HG03025 (cell line): Measurements from ENCODE around the gene TSPAN2.

Experiments
- ATAC-seq: cut with Tn5 transposase; IDR thresholded peaks from one replicate; pipeline ENCODE4 v1.9.1; 2021; ENCODE audit warnings: mild to moderate bottlenecking, moderate library complexity; ENCODE audit not compliant: unreplicated experiment, low FRiP score

TSPAN2 gene

GRCh38 chr1:115077286-115077983 lies 11.9 kb downstream of the TSPAN2 start:
- ATAC-seq, result no peak

GRCh38 chr1:115076384-115076915 lies 12.9 kb downstream of the TSPAN2 start:
- ATAC-seq, result no peak

DNA sequence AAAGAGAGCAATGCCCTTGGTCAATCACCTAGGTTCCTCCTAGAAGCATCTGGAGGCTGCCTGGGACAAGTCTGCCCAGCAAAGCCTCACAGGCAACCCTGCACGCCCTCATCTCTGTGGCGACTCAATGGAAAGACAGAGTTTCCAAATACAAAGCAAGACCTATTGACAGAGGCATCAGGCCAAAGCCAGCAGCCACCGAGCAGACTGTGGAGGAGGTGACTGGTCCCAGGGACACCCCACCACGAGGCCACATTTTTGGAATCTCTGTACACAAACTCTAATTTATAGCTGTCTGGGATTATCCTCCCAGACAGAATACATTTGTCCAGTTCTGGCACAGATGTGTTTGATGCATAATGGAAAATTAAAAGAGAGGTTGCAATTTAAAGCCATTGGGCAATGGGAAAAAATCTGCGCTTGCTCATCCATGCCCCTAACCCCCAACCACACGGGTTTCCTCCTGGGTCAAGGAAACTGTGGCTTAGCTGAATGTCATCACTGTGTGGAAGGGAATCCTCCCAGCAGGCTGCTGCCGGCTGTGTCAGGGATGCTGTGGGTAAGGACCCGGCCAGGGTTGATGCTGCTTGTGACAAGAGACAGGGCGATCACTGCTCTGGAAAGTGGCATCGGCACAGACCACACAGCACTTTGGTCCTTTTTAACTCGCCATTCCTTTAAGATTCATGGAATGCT lies 14.3 kb downstream of the TSPAN2 start:
- ATAC-seq, result no peak

GRCh38 chr1:115073298-115074087 lies 15.8 kb downstream of the TSPAN2 start:
- no peak for ATAC-seq

DNA sequence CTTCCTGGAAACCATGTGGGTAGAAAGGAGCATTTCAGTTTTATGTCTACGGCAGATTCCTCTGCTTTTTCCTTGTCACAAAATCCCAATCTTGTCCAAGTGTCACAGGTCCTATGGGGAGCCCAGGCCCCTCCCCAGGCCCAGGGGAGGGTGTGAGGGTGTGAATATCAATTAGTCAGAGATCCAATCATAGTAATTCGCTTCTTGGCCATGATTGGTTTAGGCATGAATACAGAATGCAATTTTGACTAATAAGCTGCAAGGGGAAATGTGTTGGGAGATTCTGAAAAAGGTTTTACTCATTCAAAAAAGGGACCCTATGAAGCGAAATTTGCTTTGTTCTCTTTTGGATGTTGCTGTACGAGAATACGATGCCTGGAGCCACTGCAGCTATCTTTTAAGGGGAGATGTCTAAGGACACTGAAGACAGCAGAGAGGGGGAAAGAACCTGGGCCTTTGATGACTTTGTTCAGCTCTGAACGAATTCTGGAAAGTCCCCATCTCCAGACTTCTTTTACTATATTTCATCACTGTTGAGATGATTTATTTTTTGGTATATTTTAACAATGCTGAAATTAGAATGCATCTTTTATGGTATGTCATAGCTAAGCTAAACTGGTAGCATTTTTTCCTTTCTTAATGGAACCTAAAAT lies 18.2 kb downstream of the TSPAN2 start:
- no peak for ATAC-seq

DNA sequence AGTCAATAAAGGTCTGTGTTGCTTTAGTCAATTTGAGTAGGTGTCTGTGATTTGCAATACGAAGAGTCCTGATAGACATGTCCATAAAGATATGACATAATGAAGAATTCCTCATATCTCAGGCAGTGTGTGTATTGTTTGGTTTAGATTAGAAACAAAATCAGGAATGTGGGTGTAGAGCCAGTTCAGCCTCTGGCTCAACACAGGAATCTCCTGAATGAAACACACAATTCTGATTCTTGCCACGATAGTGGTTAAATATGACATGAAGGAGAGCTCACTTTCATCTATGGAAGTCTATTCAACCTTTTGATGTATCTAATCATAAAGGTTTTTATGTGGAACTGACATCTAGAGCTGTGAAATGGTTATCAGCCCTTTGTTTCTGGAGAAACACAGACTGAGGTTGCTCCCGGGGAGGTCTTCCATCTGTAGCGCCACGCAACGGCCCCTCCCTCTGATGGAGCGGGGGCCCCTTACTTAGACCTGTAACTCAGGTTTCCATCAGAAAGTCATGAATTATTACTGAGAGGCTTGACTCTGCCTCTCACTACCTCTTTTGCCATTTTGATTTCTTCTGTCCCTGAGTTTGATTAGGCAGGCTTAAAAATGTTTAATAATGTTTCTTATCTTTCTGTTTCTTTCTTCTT lies 19.5 kb downstream of the TSPAN2 start:
- ATAC-seq, result no peak

DNA sequence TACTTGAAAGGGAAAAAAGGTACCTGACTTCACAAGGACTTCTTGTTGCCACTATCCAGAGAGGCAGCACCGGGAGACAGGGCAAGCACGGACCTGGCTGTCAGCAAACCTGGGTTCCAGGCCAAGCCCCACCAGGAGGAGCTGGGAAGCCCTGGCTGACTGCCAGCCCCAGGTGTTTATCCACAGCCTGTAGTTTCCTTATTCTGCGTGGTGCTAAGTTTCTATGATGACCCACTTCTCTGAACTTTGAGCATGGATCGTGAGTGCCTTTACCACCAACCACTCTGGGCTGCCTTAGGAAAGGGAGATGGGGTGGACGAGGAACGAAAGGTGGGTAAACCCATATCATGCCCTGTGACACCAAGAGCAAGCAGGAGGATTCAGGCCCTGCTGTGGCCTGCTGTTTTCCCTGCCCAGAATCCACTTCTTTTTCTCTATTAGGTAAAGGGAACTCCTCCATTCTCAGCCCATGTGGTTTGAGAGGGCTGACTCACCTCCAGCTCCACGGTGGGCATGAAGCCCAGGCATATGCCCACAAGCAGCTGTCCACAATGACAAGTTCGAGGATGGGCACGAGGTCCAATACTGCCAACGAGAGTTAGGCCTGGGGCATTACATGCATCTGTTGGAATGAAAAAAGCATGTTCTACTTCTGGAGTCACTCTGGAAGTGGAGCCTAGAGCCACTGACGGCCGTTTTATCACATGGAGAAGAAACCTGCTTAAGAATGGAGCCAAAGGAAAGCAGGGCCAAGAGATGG lies 20.3 kb downstream of the TSPAN2 start:
- no peak for ATAC-seq

DNA sequence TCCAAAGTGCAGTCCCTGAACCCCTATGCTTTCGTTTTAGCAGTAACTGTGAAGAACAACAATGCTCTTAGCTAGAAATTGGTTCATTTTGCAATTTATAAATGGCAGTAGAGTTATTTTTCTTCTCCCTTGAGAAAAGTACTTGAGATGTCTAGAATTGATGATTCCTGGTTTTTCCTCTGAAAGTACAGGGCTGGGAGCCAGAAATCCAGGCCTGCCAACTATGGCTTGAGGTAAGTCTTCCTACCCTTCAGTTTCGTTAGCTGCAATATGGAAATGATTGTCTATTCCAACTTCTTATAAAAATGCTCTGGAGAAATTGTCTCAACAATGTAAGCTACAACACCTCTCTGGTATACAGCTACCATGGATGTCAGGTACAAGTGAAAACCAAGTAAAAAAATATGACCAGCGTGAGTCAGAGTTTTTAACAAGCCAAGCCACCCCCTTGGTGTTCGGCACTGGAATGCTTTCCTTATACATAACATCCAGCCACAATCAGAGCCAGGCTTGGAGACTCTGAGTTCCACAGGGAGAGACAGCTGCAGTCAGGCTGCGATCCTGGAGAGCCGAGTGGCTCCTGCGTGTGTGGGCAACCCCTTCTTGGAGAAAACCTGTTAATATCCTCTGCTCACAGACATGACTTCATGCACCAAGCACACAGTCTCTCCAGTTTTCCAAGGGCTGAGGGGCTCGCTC lies 22.0 kb downstream of the TSPAN2 start:
- ATAC-seq, result no peak

- no peak for ATAC-seq
Measured at GRCh38 chr1:115065021-115065420, 24.3 kb downstream of the TSPAN2 start.

DNA sequence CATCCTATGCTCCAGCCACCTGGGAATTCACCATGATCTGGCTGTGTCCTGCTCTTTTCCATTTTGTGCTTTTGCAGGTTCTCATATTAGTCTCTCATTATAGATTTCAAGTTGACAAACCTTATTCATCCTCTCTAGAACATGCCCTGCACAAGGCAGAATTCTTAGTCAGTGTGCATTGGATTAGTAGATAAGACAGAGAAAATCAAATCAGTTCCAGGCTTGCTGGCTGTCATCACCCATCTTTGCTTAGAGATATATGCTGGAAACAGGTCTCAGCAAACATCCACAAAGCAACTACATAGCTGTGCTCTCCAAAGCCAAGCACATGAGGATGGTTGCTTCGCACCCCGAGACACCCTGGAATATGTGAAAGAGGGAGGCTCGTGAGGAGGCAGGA lies 24.8 kb downstream of the TSPAN2 start:
- ATAC-seq, result no peak

GRCh38 chr1:115063228-115063901 lies 25.9 kb downstream of the TSPAN2 start:
- no peak for ATAC-seq

DNA sequence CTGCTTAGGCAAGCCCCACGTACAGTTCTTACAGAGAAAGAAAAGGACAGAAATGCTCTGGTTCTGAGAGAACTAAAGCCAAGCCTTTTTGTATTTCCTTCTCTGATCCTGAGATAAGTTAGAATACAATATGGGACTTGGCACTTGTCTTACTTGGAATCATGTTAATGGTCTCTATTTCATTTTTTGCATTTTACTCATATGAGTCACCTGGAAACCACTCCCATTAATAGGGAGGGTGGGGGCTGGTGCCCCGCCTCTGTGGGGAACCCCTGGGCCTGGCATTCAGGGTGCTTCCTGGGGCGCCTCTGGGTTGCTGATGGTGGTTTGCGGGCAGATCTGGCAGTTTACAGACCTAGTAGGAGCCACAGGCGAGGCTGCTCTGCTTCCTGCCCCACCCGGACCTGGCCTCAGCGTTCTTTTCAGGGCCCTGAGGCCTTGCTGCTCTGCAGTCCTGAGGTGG lies 26.7 kb downstream of the TSPAN2 start:
- ATAC-seq, result peak; percentile 70

DNA sequence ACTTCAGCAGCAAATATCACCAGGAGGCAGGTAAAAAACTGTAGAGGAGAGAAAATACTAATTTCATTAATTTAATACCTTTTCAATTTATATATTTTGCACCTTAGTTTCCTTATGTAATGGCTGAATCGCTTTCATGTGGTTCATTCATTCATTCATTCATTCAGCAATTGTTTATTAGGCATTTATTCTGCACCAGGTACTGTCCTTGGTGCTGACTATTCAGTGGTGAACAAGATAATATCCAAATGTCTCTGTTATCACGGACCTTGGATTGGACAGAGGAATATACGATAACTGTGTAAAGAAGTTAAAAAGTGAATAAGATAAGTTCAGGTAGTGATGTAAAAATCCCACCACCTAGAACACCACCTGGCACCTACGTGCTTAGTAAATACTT lies 28.8 kb downstream of the TSPAN2 start:
- no peak for ATAC-seq

DNA sequence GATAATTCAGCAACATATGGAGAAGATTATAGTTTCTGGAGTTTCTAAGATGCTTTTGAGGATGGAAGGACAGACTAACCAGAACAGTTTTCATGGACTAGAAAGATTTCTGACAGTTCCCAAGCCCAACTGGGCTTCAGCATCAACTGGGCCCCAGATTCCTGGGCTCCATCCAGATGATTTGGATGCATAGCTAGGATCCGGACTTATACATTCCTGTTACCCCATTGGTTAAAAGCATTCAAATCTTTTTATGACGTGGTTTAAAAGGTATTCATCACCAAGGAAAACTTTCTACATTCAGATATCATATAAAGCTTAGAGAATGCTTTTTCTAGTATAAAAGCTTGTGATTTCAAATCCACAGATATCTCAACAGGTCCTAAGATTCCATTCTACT lies 30.0 kb downstream of the TSPAN2 start:
- no peak for ATAC-seq

DNA sequence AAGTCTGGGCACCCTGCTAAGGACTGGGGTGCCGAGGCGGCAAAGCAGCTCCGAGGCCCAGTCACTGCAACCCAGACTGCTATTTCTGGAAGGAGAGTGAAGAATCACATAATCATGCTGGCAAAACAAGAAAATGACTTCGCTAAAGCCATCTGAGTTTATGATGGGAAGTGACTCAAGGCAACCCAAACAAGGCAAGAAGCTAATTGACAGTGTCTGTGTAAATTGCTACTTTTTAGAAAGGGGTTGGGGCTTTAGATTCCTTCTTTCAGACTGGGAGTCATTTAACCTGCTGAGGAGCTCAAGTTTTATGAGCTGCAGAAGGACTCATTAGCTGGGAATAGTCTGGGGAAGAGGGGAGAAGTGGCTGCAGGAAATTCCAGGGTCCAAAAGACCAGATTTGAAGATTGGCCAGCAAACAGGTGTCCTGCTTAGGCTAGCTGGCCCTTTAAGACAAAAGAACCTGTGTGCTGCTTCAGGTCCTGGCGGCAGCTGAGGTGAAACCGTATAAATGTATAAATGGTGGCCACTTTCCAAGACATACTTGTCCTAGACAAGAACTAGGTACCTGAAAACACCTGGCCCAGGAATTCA lies 31.5 kb downstream of the TSPAN2 start:
- no peak for ATAC-seq

DNA sequence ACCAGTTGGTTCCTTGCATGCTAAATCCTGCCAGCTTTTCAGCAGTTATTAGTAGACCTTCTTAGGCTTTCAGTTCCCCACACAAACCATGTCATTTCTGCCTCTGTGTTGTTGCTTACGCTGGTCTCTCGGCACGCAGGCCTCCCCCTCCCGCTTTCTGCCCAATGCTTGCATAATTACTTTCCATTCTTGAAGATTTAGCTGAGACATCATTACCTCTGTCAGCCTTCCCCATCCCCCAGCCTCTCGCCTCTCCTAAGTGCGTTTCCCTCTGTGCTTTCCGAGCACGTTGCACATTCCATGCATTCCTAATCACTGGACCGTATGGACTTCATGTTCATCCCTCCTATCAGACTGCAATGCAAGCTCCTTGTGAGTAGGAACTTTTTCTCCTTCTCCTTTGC lies 32.9 kb downstream of the TSPAN2 start:
- ATAC-seq, result no peak

DNA sequence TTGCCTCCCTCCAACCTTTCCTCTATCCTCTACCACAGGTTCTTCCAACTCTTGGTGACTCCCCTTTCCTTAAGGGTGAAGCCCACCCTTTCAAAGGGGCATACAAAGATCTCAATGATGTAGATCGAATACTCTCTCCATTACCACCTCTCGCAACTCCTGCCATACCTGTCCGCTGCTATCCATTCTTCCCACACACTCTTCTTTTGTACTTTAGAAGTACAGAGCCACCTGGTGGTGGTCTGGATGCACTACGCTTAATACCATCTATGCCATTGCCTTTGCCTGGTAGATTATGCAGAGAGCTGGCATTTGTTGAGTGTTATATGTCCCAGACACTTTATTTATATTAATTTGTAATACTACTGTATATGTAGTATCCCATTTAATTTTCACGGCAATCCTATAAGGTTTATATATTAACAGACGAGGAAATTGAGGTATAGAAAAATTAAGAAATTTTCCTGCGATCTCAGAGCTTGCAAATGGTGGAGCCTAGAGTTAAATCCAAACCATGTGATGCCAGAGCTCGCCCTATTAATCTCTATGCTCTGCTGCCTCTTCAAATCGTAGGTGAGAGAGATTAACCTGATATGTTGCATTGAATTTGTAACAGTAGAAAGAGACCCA lies 36.7 kb downstream of the TSPAN2 start:
- ATAC-seq, result peak; percentile 77
